ENCODE measurements around the gene LAPTM5.

Gene LAPTM5

DNA sequence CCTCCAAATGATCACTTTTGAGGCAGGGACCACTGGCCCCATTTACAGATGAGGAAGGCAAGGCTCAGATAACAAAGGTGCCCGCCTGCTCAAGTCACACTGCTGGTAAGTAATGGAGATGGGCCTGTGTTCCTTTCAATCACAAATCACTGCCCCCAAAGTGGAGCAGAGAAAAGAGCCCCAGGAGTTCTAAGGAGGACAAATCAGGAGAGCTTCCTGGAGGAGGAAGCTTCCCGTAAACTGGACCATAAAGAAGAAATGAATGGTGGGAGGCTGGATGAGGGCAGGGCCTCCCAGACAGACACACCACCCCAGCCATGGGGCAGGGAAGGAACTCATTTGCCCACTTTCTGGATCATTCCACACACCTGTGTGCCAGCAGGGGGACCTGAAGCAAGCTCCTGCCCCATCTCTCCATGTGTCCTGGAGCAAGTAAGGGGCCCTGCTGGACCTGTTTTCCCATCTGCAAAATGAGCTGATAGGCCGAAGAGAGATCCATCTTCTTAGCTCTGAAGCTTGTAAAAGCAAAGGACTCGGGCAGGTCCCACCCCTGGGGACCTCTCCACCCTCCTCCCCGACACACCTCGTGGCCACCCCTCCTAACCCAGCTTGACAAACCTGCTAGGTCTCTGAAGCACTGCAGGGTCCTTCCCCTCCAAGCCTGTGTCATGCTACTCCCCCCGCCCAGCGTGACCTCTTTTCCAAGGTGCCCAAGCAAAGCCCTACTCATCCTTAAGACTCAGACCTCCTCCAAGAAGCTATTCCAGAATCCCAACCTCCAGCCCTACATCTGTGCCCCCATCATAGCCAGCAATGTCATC is 5.5 kb downstream of the LAPTM5 start:
- H3K36me3 ChIP-seq (ENCODE audit: control insufficient read depth in 2 of 2, insufficient read depth in 1 of 2, low read length in 2 of 2): no peaks in the 10 kb centered on the region
- H3K9me3 ChIP-seq (ENCODE audit: control insufficient read depth, insufficient read depth, low read depth, low read length): no peaks in the 10 kb centered on the region
- CTCF ChIA-PET: interaction anchor here (0.6 to 2.2 kb wide), 2 partner anchors 27 to 463 kb away, joined by 3 to 10 read pairs; no protein-coding TSS in a partner anchor
- H3K27ac ChIP-seq (ENCODE audit: extremely low read depth, low read depth, low read length): no peak overlapping the region
- POLR2A ChIA-PET: interaction anchor here (0.6 kb wide), 1 partner anchor 301 kb away, joined by 4 read pairs; no protein-coding TSS in a partner anchor
- no peak overlapping the region for H3K4me3 ChIP-seq (ENCODE audit: low read depth, low read length)
- no peaks in the 10 kb centered on the region for H3K4me1 ChIP-seq (ENCODE audit: control insufficient read depth, insufficient read depth, low read length)
- TF ChIP-seq, protein P1, sequence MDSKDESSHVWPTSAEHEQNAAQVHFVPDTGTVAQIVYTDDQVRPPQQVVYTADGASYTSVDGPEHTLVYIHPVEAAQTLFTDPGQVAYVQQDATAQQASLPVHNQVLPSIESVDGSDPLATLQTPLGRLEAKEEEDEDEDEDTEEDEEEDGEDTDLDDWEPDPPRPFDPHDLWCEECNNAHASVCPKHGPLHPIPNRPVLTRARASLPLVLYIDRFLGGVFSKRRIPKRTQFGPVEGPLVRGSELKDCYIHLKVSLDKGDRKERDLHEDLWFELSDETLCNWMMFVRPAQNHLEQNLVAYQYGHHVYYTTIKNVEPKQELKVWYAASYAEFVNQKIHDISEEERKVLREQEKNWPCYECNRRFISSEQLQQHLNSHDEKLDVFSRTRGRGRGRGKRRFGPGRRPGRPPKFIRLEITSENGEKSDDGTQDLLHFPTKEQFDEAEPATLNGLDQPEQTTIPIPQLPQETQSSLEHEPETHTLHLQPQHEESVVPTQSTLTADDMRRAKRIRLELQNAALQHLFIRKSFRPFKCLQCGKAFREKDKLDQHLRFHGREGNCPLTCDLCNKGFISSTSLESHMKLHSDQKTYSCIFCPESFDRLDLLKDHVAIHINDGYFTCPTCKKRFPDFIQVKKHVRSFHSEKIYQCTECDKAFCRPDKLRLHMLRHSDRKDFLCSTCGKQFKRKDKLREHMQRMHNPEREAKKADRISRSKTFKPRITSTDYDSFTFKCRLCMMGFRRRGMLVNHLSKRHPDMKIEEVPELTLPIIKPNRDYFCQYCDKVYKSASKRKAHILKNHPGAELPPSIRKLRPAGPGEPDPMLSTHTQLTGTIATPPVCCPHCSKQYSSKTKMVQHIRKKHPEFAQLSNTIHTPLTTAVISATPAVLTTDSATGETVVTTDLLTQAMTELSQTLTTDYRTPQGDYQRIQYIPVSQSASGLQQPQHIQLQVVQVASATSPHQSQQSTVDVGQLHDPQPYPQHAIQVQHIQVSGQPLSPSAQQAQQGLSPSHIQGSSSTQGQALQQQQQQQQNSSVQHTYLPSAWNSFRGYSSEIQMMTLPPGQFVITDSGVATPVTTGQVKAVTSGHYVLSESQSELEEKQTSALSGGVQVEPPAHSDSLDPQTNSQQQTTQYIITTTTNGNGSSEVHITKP (tag by site-specific recombination; IDR thresholded peaks at IDR 0.05): peak; percentile 87
- TF ChIP-seq ZNF768 (tag by site-specific recombination; IDR thresholded peaks at IDR 0.05) (no peak), KLF1 (tag by site-specific recombination; IDR thresholded peaks at IDR 0.05) (peak; percentile 53)

DNA sequence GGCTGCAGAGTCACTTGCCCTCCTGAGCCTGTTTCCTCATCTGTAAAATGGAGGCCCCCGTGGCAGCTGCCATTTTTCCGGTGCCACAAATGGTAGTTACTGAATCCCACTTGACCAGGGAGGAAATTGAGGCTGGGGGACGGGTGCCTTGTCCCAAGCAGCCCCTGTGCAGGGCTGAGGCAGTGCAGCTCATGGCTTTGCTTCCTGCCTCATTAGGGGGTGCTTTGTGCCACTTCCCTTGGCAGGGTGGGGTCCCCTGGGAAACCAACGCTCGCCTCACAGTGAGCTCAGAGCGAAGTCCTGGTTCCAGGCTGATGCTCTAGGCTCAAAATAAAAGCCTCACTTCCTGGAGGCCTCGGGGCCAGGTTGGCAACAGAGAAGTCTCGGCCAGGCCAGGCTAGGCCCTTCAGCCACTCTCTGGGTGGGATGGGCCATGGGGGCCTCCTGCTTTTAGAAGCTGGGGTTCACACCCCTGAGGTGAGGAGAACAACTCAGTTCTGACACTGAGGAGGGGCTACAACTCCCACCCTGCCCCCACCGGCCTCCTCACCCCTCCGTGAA is 6.8 kb downstream of the LAPTM5 start:
- Histone ChIP-seq H3K9me3 (ENCODE audit: control insufficient read depth, insufficient read depth, low read depth, low read length) (no peaks in the 10 kb centered on the region), H3K4me1 (ENCODE audit: control insufficient read depth, insufficient read depth, low read length) (no peaks in the 10 kb centered on the region), H3K4me3 (ENCODE audit: low read depth, low read length) (no peak overlapping the region), H3K36me3 (ENCODE audit: control insufficient read depth in 2 of 2, insufficient read depth in 1 of 2, low read length in 2 of 2) (no peaks in the 10 kb centered on the region), H3K27ac (ENCODE audit: extremely low read depth, low read depth, low read length) (no peak overlapping the region)
- CTCF ChIA-PET: interaction anchor here (1.0 to 2.2 kb wide), 2 partner anchors 28 to 32 kb away, joined by 3 to 10 read pairs; no protein-coding TSS in a partner anchor
- POLR2A ChIA-PET: no interaction called here
- no peak for TF ChIP-seq HOXA7 (CRISPR knock-in tag; IDR thresholded peaks at IDR 0.05; ENCODE audit: borderline replicate concordance)
- no peak for TF ChIP-seq ZNF596 (tag by site-specific recombination; IDR thresholded peaks at IDR 0.05)
- TF ChIP-seq TRIM28 (IDR thresholded peaks at IDR 0.05; ENCODE audit: borderline replicate concordance, low read length): no peak
- TF ChIP-seq ZNF202 (tag by site-specific recombination; IDR thresholded peaks at IDR 0.05; ENCODE audit: borderline replicate concordance): no peak
- TF ChIP-seq PRDM1 (tag by site-specific recombination; IDR thresholded peaks at IDR 0.05): no peak
- TF ChIP-seq ZXDB (tag by site-specific recombination; IDR thresholded peaks at IDR 0.05): no peak
- TF ChIP-seq, protein P2, sequence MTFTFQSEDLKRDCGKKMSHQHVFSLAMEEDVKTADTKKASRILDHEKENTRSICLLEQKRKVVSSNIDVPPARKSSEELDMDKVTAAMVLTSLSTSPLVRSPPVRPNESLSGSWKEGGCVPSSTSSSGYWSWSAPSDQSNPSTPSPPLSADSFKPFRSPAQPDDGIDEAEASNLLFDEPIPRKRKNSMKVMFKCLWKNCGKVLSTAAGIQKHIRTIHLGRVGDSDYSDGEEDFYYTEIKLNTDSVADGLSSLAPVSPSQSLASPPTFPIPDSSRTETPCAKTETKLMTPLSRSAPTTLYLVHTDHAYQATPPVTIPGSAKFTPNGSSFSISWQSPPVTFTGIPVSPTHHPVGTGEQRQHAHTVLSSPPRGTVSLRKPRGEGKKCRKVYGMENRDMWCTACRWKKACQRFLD (tag by site-specific recombination; IDR thresholded peaks at IDR 0.05): no peak
- TF ChIP-seq, protein P3, sequence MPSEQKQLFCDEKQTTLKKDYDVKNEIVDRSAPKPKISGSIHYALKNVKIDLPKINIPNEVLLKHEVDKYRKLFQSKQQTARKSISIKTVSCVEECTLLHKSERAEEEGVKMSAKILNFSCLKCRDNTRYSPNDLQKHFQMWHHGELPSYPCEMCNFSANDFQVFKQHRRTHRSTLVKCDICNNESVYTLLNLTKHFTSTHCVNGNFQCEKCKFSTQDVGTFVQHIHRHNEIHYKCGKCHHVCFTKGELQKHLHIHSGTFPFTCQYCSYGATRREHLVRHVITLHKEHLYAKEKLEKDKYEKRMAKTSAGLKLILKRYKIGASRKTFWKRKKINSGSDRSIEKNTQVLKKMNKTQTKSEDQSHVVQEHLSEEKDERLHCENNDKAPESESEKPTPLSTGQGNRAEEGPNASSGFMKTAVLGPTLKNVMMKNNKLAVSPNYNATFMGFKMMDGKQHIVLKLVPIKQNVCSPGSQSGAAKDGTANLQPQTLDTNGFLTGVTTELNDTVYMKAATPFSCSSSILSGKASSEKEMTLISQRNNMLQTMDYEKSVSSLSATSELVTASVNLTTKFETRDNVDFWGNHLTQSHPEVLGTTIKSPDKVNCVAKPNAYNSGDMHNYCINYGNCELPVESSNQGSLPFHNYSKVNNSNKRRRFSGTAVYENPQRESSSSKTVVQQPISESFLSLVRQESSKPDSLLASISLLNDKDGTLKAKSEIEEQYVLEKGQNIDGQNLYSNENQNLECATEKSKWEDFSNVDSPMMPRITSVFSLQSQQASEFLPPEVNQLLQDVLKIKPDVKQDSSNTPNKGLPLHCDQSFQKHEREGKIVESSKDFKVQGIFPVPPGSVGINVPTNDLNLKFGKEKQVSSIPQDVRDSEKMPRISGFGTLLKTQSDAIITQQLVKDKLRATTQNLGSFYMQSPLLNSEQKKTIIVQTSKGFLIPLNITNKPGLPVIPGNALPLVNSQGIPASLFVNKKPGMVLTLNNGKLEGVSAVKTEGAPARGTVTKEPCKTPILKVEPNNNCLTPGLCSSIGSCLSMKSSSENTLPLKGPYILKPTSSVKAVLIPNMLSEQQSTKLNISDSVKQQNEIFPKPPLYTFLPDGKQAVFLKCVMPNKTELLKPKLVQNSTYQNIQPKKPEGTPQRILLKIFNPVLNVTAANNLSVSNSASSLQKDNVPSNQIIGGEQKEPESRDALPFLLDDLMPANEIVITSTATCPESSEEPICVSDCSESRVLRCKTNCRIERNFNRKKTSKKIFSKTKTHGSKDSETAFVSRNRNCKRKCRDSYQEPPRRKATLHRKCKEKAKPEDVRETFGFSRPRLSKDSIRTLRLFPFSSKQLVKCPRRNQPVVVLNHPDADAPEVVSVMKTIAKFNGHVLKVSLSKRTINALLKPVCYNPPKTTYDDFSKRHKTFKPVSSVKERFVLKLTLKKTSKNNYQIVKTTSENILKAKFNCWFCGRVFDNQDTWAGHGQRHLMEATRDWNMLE (tag by site-specific recombination; conservative IDR thresholded peaks at IDR 0.05; ENCODE audit: low read depth): no peak
- no peak for TF ChIP-seq EGR2 (tag by site-specific recombination; IDR thresholded peaks at IDR 0.05; ENCODE audit: low read depth)
- no peak for TF ChIP-seq OSR2 (tag by site-specific recombination; IDR thresholded peaks at IDR 0.05)
- TF ChIP-seq ZSCAN30 (tag by site-specific recombination; IDR thresholded peaks at IDR 0.05): no peak
- TF ChIP-seq ZNF830 (tag by site-specific recombination; IDR thresholded peaks at IDR 0.05; ENCODE audit: low read depth): no peak
- TF ChIP-seq, protein P4, sequence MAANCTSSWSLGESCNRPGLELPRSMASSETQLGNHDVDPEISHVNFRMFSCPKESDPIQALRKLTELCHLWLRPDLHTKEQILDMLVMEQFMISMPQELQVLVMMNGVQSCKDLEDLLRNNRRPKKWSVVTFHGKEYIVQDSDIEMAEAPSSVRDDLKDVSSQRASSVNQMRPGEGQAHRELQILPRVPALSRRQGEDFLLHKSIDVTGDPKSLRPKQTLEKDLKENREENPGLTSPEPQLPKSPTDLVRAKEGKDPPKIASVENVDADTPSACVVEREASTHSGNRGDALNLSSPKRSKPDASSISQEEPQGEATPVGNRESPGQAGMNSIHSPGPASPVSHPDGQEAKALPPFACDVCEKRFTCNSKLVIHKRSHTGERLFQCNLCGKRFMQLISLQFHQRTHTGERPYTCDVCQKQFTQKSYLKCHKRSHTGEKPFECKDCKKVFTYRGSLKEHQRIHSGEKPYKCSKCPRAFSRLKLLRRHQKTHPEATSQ (tag by site-specific recombination; IDR thresholded peaks at IDR 0.05): no peak
- no peak for TF ChIP-seq MZF1 (tag by site-specific recombination; IDR thresholded peaks at IDR 0.05; ENCODE audit: borderline replicate concordance)
- TF ChIP-seq, protein P5, sequence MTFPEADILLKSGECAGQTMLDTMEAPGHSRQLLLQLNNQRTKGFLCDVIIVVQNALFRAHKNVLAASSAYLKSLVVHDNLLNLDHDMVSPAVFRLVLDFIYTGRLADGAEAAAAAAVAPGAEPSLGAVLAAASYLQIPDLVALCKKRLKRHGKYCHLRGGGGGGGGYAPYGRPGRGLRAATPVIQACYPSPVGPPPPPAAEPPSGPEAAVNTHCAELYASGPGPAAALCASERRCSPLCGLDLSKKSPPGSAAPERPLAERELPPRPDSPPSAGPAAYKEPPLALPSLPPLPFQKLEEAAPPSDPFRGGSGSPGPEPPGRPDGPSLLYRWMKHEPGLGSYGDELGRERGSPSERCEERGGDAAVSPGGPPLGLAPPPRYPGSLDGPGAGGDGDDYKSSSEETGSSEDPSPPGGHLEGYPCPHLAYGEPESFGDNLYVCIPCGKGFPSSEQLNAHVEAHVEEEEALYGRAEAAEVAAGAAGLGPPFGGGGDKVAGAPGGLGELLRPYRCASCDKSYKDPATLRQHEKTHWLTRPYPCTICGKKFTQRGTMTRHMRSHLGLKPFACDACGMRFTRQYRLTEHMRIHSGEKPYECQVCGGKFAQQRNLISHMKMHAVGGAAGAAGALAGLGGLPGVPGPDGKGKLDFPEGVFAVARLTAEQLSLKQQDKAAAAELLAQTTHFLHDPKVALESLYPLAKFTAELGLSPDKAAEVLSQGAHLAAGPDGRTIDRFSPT (tag by site-specific recombination; IDR thresholded peaks at IDR 0.05): no peak
- no peak for TF ChIP-seq ZNF555 (tag by site-specific recombination; conservative IDR thresholded peaks at IDR 0.05)

Data from HEK293 (cell line).